PC-3 (cell line): ENCODE data around the gene CHTF8. TPM values are rescaled to one million over a fixed set of nuclear protein-coding genes. Genes with fewer than 3 reads are reported as not detected.

Experiments
- ATAC-seq: fragments of 200-7000 bp; cut with Tn5 transposase; 2 replicates; pipeline ENCODE4 v1.9.1; 2020; ENCODE audit warnings: mild to moderate bottlenecking, moderate library complexity
- BruUV-seq: library from RNA; stranded (reverse); fragments of 400-500 nt; replicated peaks from 2 replicates; lab custom pipeline; 2021; lab: Mats Ljungman, UMichigan
- CTCF ChIA-PET: fragments of 300-600 bp; sonication (Branson Sonifier 250); formaldehyde crosslinking; loops from one replicate; lab custom pipeline; 2022; ENCODE audit warnings: antibody characterized with exemption; lab: Charles Lee
- POLR2A ChIA-PET: fragments of 300-600 bp; sonication (Branson Sonifier 250); formaldehyde crosslinking; loops from one replicate; lab custom pipeline; 2022; ENCODE audit warnings: antibody characterized with exemption; ENCODE audit not compliant: unreplicated experiment; lab: Charles Lee
- DNase-seq: peaks from one replicate; pipeline ENCODE4 v3.0.0-alpha.2; 2015
- H2AFZ ChIP-seq: fragments of 300-600 bp; sonication (generic); 2 replicates; pipeline ENCODE4 v1.6.0; 2016; ENCODE audit warnings: antibody characterized with exemption, low read length
- H3F3A ChIP-seq: fragments of 300-600 bp; sonication (generic); one replicate; pipeline ENCODE4 v1.6.0; 2017; ENCODE audit warnings: antibody characterized with exemption, low read length, control low read depth, mild to moderate bottlenecking; ENCODE audit not compliant: unreplicated experiment
- H3K27ac ChIP-seq: fragments of 300-600 bp; sonication (generic); 2 replicates; pipeline ENCODE4 v1.5.1; 2016; ENCODE audit warnings: mild to moderate bottlenecking, low read length
- H3K27me3 ChIP-seq: fragments of 300-600 bp; sonication (generic); 2 replicates; pipeline ENCODE4 v1.6.1; 2016; ENCODE audit warnings: low read length, mixed read lengths
- H3K36me3 ChIP-seq: fragments of 300-600 bp; sonication (generic); 2 replicates; pipeline ENCODE4 v1.6.1; 2016; ENCODE audit warnings: low read depth, mixed run types, low read length, mixed read lengths
- H3K4me1 ChIP-seq: fragments of 300-600 bp; sonication (generic); 2 replicates; pipeline ENCODE4 v1.5.1; 2016; ENCODE audit warnings: low read length; ENCODE audit not compliant: insufficient read depth
- H3K4me2 ChIP-seq: fragments of 300-600 bp; sonication (generic); 2 replicates; pipeline ENCODE4 v1.6.0; 2016; ENCODE audit warnings: low read length
- H3K4me3 ChIP-seq: fragments of 300-600 bp; sonication (generic); 2 replicates; pipeline ENCODE4 v1.5.1; 2016; ENCODE audit warnings: mild to moderate bottlenecking, low read length, mixed read lengths
- H3K79me2 ChIP-seq: fragments of 300-600 bp; sonication (generic); 2 replicates; pipeline ENCODE4 v1.6.1; 2017; ENCODE audit warnings: low read length, mixed read lengths
- H3K9ac ChIP-seq: fragments of 300-600 bp; sonication (generic); 2 replicates; pipeline ENCODE4 v1.6.0; 2016; ENCODE audit warnings: mild to moderate bottlenecking, low read length
- H3K9me2 ChIP-seq: fragments of 300-600 bp; sonication (generic); replicated peaks from 2 replicates; pipeline ENCODE4 v1.6.1; 2016; ENCODE audit warnings: mixed run types, low read length, mixed read lengths
- H3K9me3 ChIP-seq: fragments of 300-600 bp; sonication (generic); 2 replicates; pipeline ENCODE4 v1.6.1; 2016; ENCODE audit warnings: low read length, mixed read lengths
- H4K20me1 ChIP-seq: fragments of 300-600 bp; sonication (generic); 2 replicates; pipeline ENCODE4 v1.6.1; 2016; ENCODE audit warnings: low read length, mixed read lengths
- EZH2 ChIP-seq: fragments of 300-600 bp; sonication (generic); IDR thresholded peaks from one replicate; pipeline ENCODE4 v1.6.1; 2017; ENCODE audit warnings: antibody characterized with exemption, mild to moderate bottlenecking, low read length; ENCODE audit not compliant: unreplicated experiment
- EZH2phosphoT487 ChIP-seq: fragments of 300-600 bp; sonication (generic); IDR thresholded peaks from 2 replicates; pipeline ENCODE4 v1.6.1; 2018; ENCODE audit warnings: mild to moderate bottlenecking, antibody characterized with exemption, low read length, borderline replicate concordance
- intact Hi-C: fragments of 100-400 bp; cut with micrococcal nuclease; formaldehyde crosslinking; loops from 2 replicates; pipeline ENCODE4 v1.9.0; 2023
- total RNA-seq: library from RNA; depleted of rRNA; stranded (reverse); fragments of >200 nt; gene quantifications from 2 replicates; pipeline ENCODE4 v1.2.3, GENCODE V29; 2014
- TF ChIP-seq, protein P1 (sequence below): fragments of 300-600 bp; sonication (generic); conservative IDR thresholded peaks from 2 replicates; pipeline ENCODE4 v1.5.1; 2017; ENCODE audit warnings: antibody characterized with exemption, low read depth, mild to moderate bottlenecking, low read length

Gene CHTF8
- total RNA-seq, 1 experiment from 2014 or later, result 45.9 TPM

DNA sequence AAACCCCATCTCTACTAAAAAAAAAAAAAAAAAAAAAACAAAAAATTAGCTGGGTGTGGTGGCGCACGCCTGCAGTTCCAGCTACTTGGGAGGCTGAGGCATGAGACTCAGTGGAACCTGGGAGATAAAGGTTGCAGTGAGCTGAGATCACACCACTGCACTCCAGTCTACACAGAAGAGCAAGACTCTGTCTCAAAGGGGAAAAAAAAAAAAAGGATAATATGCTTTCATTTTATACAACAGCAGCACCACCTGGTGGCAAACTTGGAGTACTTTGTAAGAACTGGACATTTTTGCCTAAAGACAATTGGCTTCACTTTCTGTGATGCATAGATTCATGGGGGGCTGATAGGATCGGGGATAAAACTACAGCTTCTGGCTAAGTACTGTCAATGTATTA, 8.5 kb downstream of the CHTF8 start:
- no peak overlapping the region for H3K4me3 ChIP-seq
- peaks cover 6% of the 10 kb centered on the region; the same call in 1 of the 2 replicates for H3K36me3 ChIP-seq
- H3K79me2 ChIP-seq, result peaks cover 39% of the 10 kb centered on the region
- H3K27ac ChIP-seq, result no peak overlapping the region
- DNase-seq (peak; percentile 73), ATAC-seq (peak; percentile 14; the same call in 1 of the 2 replicates)
- H2AFZ ChIP-seq, result no peak overlapping the region
- no TSS peak for BruUV-seq
- CTCF ChIA-PET, result interaction anchor here (0.6 to 1.8 kb wide), 3 partner anchors 49 to 434 kb away, joined by 5 to 7 read pairs (median 6); no protein-coding TSS in a partner anchor
- no peaks in the 10 kb centered on the region for H3K9me2 ChIP-seq
- H3K4me1 ChIP-seq, result no peaks in the 10 kb centered on the region
- no peaks in the 10 kb centered on the region for H3K9me3 ChIP-seq
- no peak overlapping the region for H3K4me2 ChIP-seq
- H4K20me1 ChIP-seq, result no peaks in the 10 kb centered on the region
- H3K9ac ChIP-seq, result no peak overlapping the region
- no peaks in the 10 kb centered on the region for H3K27me3 ChIP-seq
- H3F3A ChIP-seq, result no peaks in the 10 kb centered on the region
- TF ChIP-seq, protein P1, sequence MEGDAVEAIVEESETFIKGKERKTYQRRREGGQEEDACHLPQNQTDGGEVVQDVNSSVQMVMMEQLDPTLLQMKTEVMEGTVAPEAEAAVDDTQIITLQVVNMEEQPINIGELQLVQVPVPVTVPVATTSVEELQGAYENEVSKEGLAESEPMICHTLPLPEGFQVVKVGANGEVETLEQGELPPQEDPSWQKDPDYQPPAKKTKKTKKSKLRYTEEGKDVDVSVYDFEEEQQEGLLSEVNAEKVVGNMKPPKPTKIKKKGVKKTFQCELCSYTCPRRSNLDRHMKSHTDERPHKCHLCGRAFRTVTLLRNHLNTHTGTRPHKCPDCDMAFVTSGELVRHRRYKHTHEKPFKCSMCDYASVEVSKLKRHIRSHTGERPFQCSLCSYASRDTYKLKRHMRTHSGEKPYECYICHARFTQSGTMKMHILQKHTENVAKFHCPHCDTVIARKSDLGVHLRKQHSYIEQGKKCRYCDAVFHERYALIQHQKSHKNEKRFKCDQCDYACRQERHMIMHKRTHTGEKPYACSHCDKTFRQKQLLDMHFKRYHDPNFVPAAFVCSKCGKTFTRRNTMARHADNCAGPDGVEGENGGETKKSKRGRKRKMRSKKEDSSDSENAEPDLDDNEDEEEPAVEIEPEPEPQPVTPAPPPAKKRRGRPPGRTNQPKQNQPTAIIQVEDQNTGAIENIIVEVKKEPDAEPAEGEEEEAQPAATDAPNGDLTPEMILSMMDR, result peak; percentile 72
- TF ChIP-seq EZH2, result no peak
- no peak for TF ChIP-seq EZH2phosphoT487
- POLR2A ChIA-PET, result no interaction called here
- intact Hi-C loops, result loop anchor here (1.0 to 5.0 kb wide), 2 partner anchors 222 to 277 kb away; no protein-coding TSS in a partner anchor

DNA sequence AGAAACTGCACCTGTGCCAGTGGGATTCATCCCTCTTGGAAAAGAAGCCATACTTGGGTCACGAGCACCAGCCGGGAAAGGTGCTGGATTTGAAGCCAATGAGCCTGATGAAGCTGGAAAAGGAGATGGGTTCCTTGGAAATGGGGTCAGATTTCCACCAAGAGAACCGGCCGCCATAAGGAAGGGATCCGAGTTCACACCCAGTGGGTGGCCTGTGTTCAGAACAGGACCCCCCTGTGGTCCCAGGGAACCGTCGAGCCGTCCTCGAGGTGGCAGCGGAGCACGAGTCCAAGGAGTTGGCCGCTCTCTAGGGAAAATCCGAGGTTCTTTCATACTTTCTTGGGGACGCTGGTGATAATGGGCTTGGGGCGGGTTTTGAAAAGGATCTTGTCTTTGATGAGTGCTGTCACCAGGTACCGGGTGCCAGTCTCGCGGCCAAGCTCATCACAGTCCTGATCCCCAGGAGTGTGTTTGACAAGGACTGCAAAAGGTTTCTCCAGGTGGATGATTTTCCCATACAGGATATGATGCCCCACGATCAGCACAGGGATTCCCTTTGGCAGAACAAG, 12.2 kb downstream of the CHTF8 start:
- no peak for DNase-seq
- TF ChIP-seq, protein P1, result no peak
- TF ChIP-seq EZH2phosphoT487 (no peak), EZH2 (no peak)
- H3K4me3 ChIP-seq, result no peak overlapping the region
- H3K27me3 ChIP-seq, result no peaks in the 10 kb centered on the region
- ATAC-seq, result no peak
- CTCF ChIA-PET, result no interaction called here
- H3K79me2 ChIP-seq, result peaks cover 13% of the 10 kb centered on the region; the same call in 1 of the 2 replicates
- no peak overlapping the region for H2AFZ ChIP-seq
- no peaks in the 10 kb centered on the region for H4K20me1 ChIP-seq
- peaks cover 10% of the 10 kb centered on the region for H3F3A ChIP-seq
- no peaks in the 10 kb centered on the region for H3K4me1 ChIP-seq
- no peak overlapping the region for H3K27ac ChIP-seq
- POLR2A ChIA-PET, result no interaction called here
- no peak overlapping the region for H3K4me2 ChIP-seq
- no peak overlapping the region for H3K9ac ChIP-seq
- no peaks in the 10 kb centered on the region for H3K9me2 ChIP-seq
- no peaks in the 10 kb centered on the region for H3K9me3 ChIP-seq
- TSS peak; percentile 36 for BruUV-seq
- intact Hi-C loops, result loop anchor here (5.0 kb wide), 1 partner anchor 273 kb away; no protein-coding TSS in a partner anchor
- peaks cover 13% of the 10 kb centered on the region for H3K36me3 ChIP-seq

DNA sequence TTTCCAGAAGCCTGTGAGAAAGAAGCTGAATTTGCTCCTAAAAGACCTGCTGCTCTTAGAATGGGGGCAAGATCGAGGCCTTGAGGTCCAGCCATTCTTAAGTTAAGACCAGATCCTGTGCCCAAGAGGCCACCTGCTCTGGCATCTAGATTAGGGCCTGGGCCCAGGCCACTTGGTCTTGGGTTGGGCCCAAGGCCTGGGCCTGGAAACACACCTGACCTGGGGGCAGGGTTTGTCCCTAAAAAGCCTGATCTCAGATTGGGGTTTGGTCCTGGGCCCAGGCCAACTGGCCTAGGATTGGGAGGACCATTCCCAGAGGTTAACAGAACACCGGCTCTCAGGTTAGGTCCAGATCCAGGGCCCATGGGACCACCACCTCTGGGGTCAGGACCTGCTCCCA, 12.9 kb downstream of the CHTF8 start:
- CTCF ChIA-PET, result interaction anchor here (1.0 kb wide), 1 partner anchor 216 kb away, joined by 4 read pairs; no protein-coding TSS in a partner anchor
- Histone ChIP-seq H3K27ac (no peak overlapping the region), H3K4me1 (no peaks in the 10 kb centered on the region), H2AFZ (no peak overlapping the region), H4K20me1 (no peaks in the 10 kb centered on the region), H3K27me3 (no peaks in the 10 kb centered on the region), H3K9me2 (no peaks in the 10 kb centered on the region), H3K4me3 (no peak overlapping the region), H3K9me3 (no peaks in the 10 kb centered on the region), H3K4me2 (no peak overlapping the region), H3F3A (peaks cover 10% of the 10 kb centered on the region), H3K36me3 (peaks cover 19% of the 10 kb centered on the region), H3K79me2 (peaks cover 11% of the 10 kb centered on the region; the same call in 1 of the 2 replicates), H3K9ac (no peak overlapping the region)
- ATAC-seq (no peak), DNase-seq (no peak)
- POLR2A ChIA-PET, result no interaction called here
- BruUV-seq, result no TSS peak
- no peak for TF ChIP-seq EZH2
- TF ChIP-seq, protein P1, result no peak
- intact Hi-C loops, result no loop called here
